Stomach (tissue), 4 donors: ENCODE data around the gene UPF3B.
"Not testable (repeated sequence)": the region's sequence is repeated elsewhere in the genome, so short reads cannot be mapped to it uniquely, and the experiment has no call there.

ENCODE experiments used
- CTCF ChIP-seq, 7 experiments: fragments of 450-650 bp in 4 of 7; fragments of 200-600 bp in 3 of 7; sonication (generic) in 3 of 7; IDR thresholded peaks; one replicate each; pipeline ENCODE4 v1.5.1; 2016 to 2019; ENCODE audit warnings: antibody characterized with exemption in 7 of 7, control low read depth in 2 of 7, mild to moderate bottlenecking in 1 of 7
- EP300 ChIP-seq: sonication (generic); formaldehyde crosslinking; IDR thresholded peaks from one replicate; pipeline ENCODE4 v1.6.1; 2017; ENCODE audit warnings: antibody characterized with exemption
- POLR2A ChIP-seq, 4 donors: fragments of 450-650 bp; IDR thresholded peaks; one replicate each; pipeline ENCODE4 v1.6.1; 2016; ENCODE audit warnings: antibody characterized with exemption in 4 of 4, control low read depth in 2 of 4, mild to moderate bottlenecking in 1 of 4, moderate library complexity in 1 of 4
- POLR2AphosphoS5 ChIP-seq, 3 donors: sonication (generic); formaldehyde crosslinking; IDR thresholded peaks; one replicate each; pipeline ENCODE4 v1.6.1; 2016; ENCODE audit warnings: antibody characterized with exemption in 3 of 3

- not testable (repeated sequence) for TF ChIP-seq CTCF (IDR thresholded peaks at IDR 0.05); POLR2AphosphoS5 (IDR thresholded peaks at IDR 0.05); POLR2A (IDR thresholded peaks at IDR 0.05); EP300
Measured at GRCh38 chrX:119808461-119808860, 44.3 kb downstream of the UPF3B start.
